Activated T-cell treated with anti-CD3 and anti-CD28 coated beads for 24 hours (primary cell): Measurements from ENCODE around the gene RBKS.
"Not testable (repeated sequence)": the region's sequence is repeated elsewhere in the genome, so short reads cannot be mapped to it uniquely, and the experiment has no call there.

ENCODE experiments used
- DNase-seq: peaks from one replicate; pipeline ENCODE4 v3.0.0-alpha.2; 2020; ENCODE audit warnings: low read depth

RBKS gene

GRCh38 chr2:27798948-27799645 lies 91.1 kb downstream of the RBKS start:
- no peak for DNase-seq

GRCh38 chr2:27798486-27798885 lies 91.7 kb downstream of the RBKS start:
- DNase-seq: no peak

- no peak for DNase-seq
These were observed 92.3 kb downstream of the RBKS start for GRCh38 chr2:27797841-27798240.

GRCh38 chr2:27796791-27797765 lies 93.1 kb downstream of the RBKS start:
- no peak for DNase-seq

- no peak for DNase-seq
These were observed 94.3 kb downstream of the RBKS start for GRCh38 chr2:27795868-27796277.

GRCh38 chr2:27795093-27795834 lies 94.9 kb downstream of the RBKS start:
- no peak for DNase-seq

- DNase-seq: no peak
These were observed 97.4 kb downstream of the RBKS start for GRCh38 chr2:27792759-27793158.

- DNase-seq: no peak
These were observed 99.4 kb downstream of the RBKS start for GRCh38 chr2:27790796-27791195.

GRCh38 chr2:27782701-27783100 lies 107.5 kb downstream of the RBKS start:
- DNase-seq: no peak

- no peak for DNase-seq
These were observed 108.7 kb downstream of the RBKS start for GRCh38 chr2:27781496-27781895.

- no peak for DNase-seq
These were observed 110.7 kb downstream of the RBKS start for GRCh38 chr2:27779417-27780055.

- no peak for DNase-seq
These were observed 113.5 kb downstream of the RBKS start for GRCh38 chr2:27776696-27777095.

GRCh38 chr2:27776097-27776496 lies 114.1 kb downstream of the RBKS start:
- no peak for DNase-seq

GRCh38 chr2:27773959-27774358 lies 116.2 kb downstream of the RBKS start:
- no peak for DNase-seq

GRCh38 chr2:27772804-27773203 lies 117.4 kb downstream of the RBKS start:
- DNase-seq: no peak

- DNase-seq: peak; percentile 90
These were observed 118.4 kb downstream of the RBKS start, which contains the start of gene MRPL33 for GRCh38 chr2:27771548-27772335. MRPL33 (plus strand) TSS chr2:27771719; CDS start chr2:27771778, 59 bp downstream.

GRCh38 chr2:27771202-27771547 lies 119.0 kb downstream of the RBKS start:
- no peak for DNase-seq

GRCh38 chr2:27766287-27766661 lies 123.9 kb downstream of the RBKS start:
- no peak for DNase-seq

GRCh38 chr2:27765621-27766286 lies 124.4 kb downstream of the RBKS start:
- DNase-seq: peak; percentile 32

- not testable (repeated sequence) for DNase-seq
These were observed 125.7 kb downstream of the RBKS start for GRCh38 chr2:27764526-27764925.

- DNase-seq: no peak
These were observed 126.3 kb downstream of the RBKS start for GRCh38 chr2:27763907-27764267.
